Right lobe of liver (tissue), 6 donors: ENCODE data around the gene TMEM192. TPM values are rescaled to one million over a fixed set of nuclear protein-coding genes. Genes with fewer than 3 reads are reported as not detected.
"Not testable (repeated sequence)": the region's sequence is repeated elsewhere in the genome, so short reads cannot be mapped to it uniquely, and the experiment has no call there.

Experiments used
- ATAC-seq, 4 donors: fragments of 200-7000 bp; cut with Tn5 transposase; one replicate each; pipeline ENCODE4 v1.9.1; 2020; ENCODE audit warnings: mild to moderate bottlenecking in 4 of 4, moderate library complexity in 4 of 4
- DNase-seq, 3 donors: peaks; one replicate each; pipeline ENCODE4 v3.0.0-alpha.2; 2020
- H3K27ac ChIP-seq, 3 donors: fragments of 200-600 bp; one replicate each; pipeline ENCODE4 v1.8.0; 2022
- H3K27me3 ChIP-seq, 2 donors: fragments of 200-600 bp; one replicate each; pipeline ENCODE4 v1.8.0; 2022
- H3K36me3 ChIP-seq, 4 donors: fragments of 200-600 bp; sonication (generic) in 1 of 4; one replicate each; pipeline versions ENCODE4 v1.5.1 to v1.8.0; 2017 to 2022; ENCODE audit warnings: control low read depth in 1 of 4
- H3K4me1 ChIP-seq, 4 donors: fragments of 200-600 bp; sonication (generic) in 1 of 4; one replicate each; pipeline versions ENCODE4 v1.5.1 to v1.8.0; 2017 to 2022; ENCODE audit warnings: control low read depth in 1 of 4
- H3K4me3 ChIP-seq, 3 donors: fragments of 200-600 bp; one replicate each; pipeline ENCODE4 v1.8.0; 2022
- H3K9me3 ChIP-seq, 4 donors: fragments of 200-600 bp; sonication (generic) in 1 of 4; one replicate each; pipeline versions ENCODE4 v1.5.1 to v1.8.0; 2017 to 2022; ENCODE audit warnings: control low read depth in 1 of 4
- POLR2A ChIP-seq: fragments of 450-650 bp; IDR thresholded peaks from one replicate; pipeline ENCODE4 v1.6.1; 2017; ENCODE audit warnings: antibody characterized with exemption, mild to moderate bottlenecking
- WGBS: methylation state at CpG from one replicate; pipeline ENCODE4 v1.1.6; 2018; ENCODE audit warnings: low coverage, low lambda C conversion rate; ENCODE audit not compliant: insufficient coverage; ENCODE audit errors: missing lambda C conversion rate; 5-methylcytosine and 5-hydroxymethylcytosine counted together
- intact Hi-C, 2 donors: fragments of 100-400 bp; cut with DNase I; formaldehyde crosslinking; loops; one replicate each; pipeline versions ENCODE4 v1.11.2 to v1.14.1; 2022
- total RNA-seq, 6 experiments: library from RNA; depleted of rRNA in 2 of 6; stranded (reverse); fragments of >200 nt in 2 of 6; fragmentation: NEBNext Ultra II Directional in 3 of 6; extraction: Animal tissue kit (Norgen Biotek cat#: 25700) in 3 of 6; gene quantifications; one replicate each; pipeline versions ENCODE4 v1.1.0 to v1.2.4, GENCODE V29; 2016 to 2023
- TF ChIP-seq, protein P1 (sequence below), 4 donors: fragments of 200-600 bp in 3 of 4; fragments of 450-650 bp in 1 of 4; IDR thresholded peaks; one replicate each; pipeline versions ENCODE4 v1.5.1 to v1.8.0; 2016 to 2022; ENCODE audit warnings: antibody characterized with exemption in 4 of 4, mild to moderate bottlenecking in 2 of 4
- donor health status: DM: no; HTN: yes; CAD: no.
- donor health status: DM: no; HTN: no; CAD: no.
- donor health status: DM: no; HTN: no; CAD: no.
- donor health status: DM: no; HTN: yes; CAD: no.
- donor health status: DM: no; HTN: yes; CAD: no.

Gene TMEM192
- total RNA-seq, 6 experiments from 2014 or later: 16.2 to 40.0 (median 23.3) TPM

GRCh38 chr4:165079476-165079875 is 33.2 kb downstream of the TMEM192 start:
- 21% methylated on average over 6 of the region's 6 CpGs for WGBS
- H3K27me3 ChIP-seq: no peaks in the 10 kb centered on the region
- TF ChIP-seq POLR2A: no peak
- TF ChIP-seq, protein P1, sequence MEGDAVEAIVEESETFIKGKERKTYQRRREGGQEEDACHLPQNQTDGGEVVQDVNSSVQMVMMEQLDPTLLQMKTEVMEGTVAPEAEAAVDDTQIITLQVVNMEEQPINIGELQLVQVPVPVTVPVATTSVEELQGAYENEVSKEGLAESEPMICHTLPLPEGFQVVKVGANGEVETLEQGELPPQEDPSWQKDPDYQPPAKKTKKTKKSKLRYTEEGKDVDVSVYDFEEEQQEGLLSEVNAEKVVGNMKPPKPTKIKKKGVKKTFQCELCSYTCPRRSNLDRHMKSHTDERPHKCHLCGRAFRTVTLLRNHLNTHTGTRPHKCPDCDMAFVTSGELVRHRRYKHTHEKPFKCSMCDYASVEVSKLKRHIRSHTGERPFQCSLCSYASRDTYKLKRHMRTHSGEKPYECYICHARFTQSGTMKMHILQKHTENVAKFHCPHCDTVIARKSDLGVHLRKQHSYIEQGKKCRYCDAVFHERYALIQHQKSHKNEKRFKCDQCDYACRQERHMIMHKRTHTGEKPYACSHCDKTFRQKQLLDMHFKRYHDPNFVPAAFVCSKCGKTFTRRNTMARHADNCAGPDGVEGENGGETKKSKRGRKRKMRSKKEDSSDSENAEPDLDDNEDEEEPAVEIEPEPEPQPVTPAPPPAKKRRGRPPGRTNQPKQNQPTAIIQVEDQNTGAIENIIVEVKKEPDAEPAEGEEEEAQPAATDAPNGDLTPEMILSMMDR (IDR thresholded peaks at IDR 0.05): no peak
- DNase-seq (peak; percentile 76 to 90 (median 86)), ATAC-seq (peak; percentile 95 to 99 (median 96))
- H3K9me3 ChIP-seq: no peaks in the 10 kb centered on the region
- H3K27ac ChIP-seq: peak overlapping the region in 2 of 3 donors; percentile 41 to 50
- H3K4me3 ChIP-seq: no peak overlapping the region
- intact Hi-C loops: no loop called here
- H3K36me3 ChIP-seq: peaks cover 0 to 20% (median 0%) of the 10 kb centered on the region in 4 donors
- peaks cover 0 to 27% (median 11%) of the 10 kb centered on the region in 4 donors for H3K4me1 ChIP-seq

DNA sequence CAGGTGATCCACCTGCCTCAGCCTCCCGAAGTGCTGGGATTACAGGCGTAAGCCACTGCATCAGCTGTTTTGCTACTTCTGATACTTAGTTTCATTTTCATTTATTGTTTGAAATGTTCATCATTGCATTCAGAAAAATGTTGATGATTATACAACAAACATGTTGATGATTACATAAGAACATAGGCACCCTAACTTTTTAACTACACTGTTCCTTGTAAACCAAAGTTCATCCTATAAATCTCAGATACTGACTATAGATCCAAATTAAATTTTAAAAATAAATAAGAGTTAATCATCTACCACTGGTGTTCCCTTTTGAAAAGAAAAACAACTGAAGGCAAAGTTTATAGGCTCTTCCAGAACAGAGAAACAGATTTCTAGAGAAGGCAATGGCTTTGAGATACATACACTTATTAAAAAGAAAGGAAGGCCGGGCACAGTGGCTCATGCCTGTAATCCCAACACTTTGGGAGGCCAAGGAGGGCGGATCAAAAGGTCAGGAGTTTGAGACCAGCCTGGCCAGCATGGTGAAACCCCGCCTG is 35.6 kb downstream of the TMEM192 start:
- intact Hi-C loops: no loop called here
- TF ChIP-seq, protein P1 (IDR thresholded peaks at IDR 0.05): no peak
- no peak for TF ChIP-seq POLR2A
- peak; percentile 49 to 77 (median 58) for ATAC-seq

GRCh38 chr4:165073346-165073745 is 39.3 kb downstream of the TMEM192 start:
- H3K4me1 ChIP-seq: peaks cover 0 to 17% (median 7%) of the 10 kb centered on the region in 4 donors
- H3K27ac ChIP-seq, H3K36me3 ChIP-seq, DNase-seq, H3K9me3 ChIP-seq, H3K4me3 ChIP-seq, ATAC-seq, H3K27me3 ChIP-seq, intact Hi-C loops: not testable (repeated sequence)
- 66% methylated on average over 7 of the region's 11 CpGs for WGBS

More for the DNA sequence above, 35.6 kb downstream of the TMEM192 start:
- H3K4me1 ChIP-seq: peaks cover 0 to 27% (median 11%) of the 10 kb centered on the region in 4 donors
- H3K9me3 ChIP-seq: no peaks in the 10 kb centered on the region
- no peaks in the 10 kb centered on the region for H3K27me3 ChIP-seq
- no peak overlapping the region for H3K4me3 ChIP-seq
- H3K27ac ChIP-seq: peak overlapping the region in 2 of 3 donors; percentile 72 to 90
- DNase-seq: no peak
- 59% methylated on average over 5 of the region's 5 CpGs for WGBS
- peaks cover 0 to 14% (median 0%) of the 10 kb centered on the region in 4 donors for H3K36me3 ChIP-seq

GRCh38 chr4:165070560-165070959 is 42.1 kb downstream of the TMEM192 start:
- DNase-seq (no peak), ATAC-seq (no peak)
- intact Hi-C loops: no loop called here
- 25% methylated on average over 1 of the region's 1 CpG for WGBS
- no peak overlapping the region for H3K27ac ChIP-seq
- no peaks in the 10 kb centered on the region for H3K9me3 ChIP-seq
- H3K4me3 ChIP-seq: no peak overlapping the region
- H3K36me3 ChIP-seq: no peaks in the 10 kb centered on the region
- no peaks in the 10 kb centered on the region for H3K4me1 ChIP-seq
- no peaks in the 10 kb centered on the region for H3K27me3 ChIP-seq
- TF ChIP-seq, protein P1 (IDR thresholded peaks at IDR 0.05): no peak
- no peak for TF ChIP-seq POLR2A

DNA sequence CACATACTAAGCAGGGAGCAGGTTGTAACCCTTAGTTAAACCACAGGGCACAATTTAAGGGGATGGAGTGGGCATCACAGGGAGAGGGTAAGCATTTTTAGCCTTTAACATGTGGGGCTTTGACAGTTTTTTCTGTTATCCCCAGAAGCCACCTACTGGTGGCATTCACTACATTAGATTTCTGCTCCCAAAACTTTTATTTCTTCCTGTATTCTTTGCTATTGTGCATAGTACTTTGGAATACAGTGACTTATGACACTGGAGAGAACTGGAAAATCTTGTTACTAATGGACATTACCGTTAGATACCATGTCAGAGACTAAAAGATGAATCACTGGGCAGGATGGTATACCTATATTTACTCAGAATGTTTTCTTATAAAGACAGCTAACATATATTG is 51.7 kb downstream of the TMEM192 start:
- Histone ChIP-seq H3K27ac (no peak overlapping the region), H3K9me3 (no peaks in the 10 kb centered on the region), H3K4me3 (no peak overlapping the region), H3K27me3 (no peaks in the 10 kb centered on the region), H3K4me1 (no peaks in the 10 kb centered on the region), H3K36me3 (no peaks in the 10 kb centered on the region)
- intact Hi-C loops: no loop called here
- no peak for DNase-seq
- TF ChIP-seq, protein P1 (IDR thresholded peaks at IDR 0.05): peak in 1 of 4 donors; percentile 5
- TF ChIP-seq POLR2A: no peak
- WGBS: 60% methylated on average over 1 of the region's 1 CpG
- ATAC-seq: peak in 1 of 4 donors; percentile 35
